ENCODE results near the gene KCNK17.

The KCNK17 gene

GRCh38 chr6:39314273-39314795 is at the start of gene KCNK17:
KCNK17 (minus strand) TSS chr6:39314419; CDS start chr6:39314320, 99 bp downstream.
- Histone ChIP-seq H3K4me3 (peak within 1 kb of the TSS; percentile 71), H3K27ac (peak within 1 kb of the TSS; percentile 63 to 65)
- no peak for DNase-seq (ENCODE audit: low spot score)
- no peak for TF ChIP-seq CTCF (IDR thresholded peaks at IDR 0.05)

GRCh38 chr6:39363280-39363679 is 49.1 kb upstream of the KCNK17 start:
- DNase-seq (ENCODE audit: low spot score) = no peak
- no peak for TF ChIP-seq CTCF (IDR thresholded peaks at IDR 0.05)
- no peak overlapping the region for H3K4me3 ChIP-seq
- H3K27ac ChIP-seq = no peak overlapping the region

GRCh38 chr6:39362487-39362865 is 48.3 kb upstream of the KCNK17 start:
- Histone ChIP-seq H3K27ac (no peak overlapping the region), H3K4me3 (no peak overlapping the region)
- no peak for DNase-seq (ENCODE audit: low spot score)
- no peak for TF ChIP-seq CTCF (IDR thresholded peaks at IDR 0.05)

GRCh38 chr6:39361657-39362486 is 47.7 kb upstream of the KCNK17 start:
- peak; percentile 83 for TF ChIP-seq CTCF (IDR thresholded peaks at IDR 0.05)
- Histone ChIP-seq H3K4me3 (no peak overlapping the region), H3K27ac (no peak overlapping the region)
- peak; percentile 75 for DNase-seq (ENCODE audit: low spot score)

GRCh38 chr6:39360378-39360777 is 46.2 kb upstream of the KCNK17 start:
- Histone ChIP-seq H3K27ac (no peak overlapping the region), H3K4me3 (no peak overlapping the region)
- TF ChIP-seq CTCF (IDR thresholded peaks at IDR 0.05) = no peak

GRCh38 chr6:39357998-39358686 is 43.9 kb upstream of the KCNK17 start:
- H3K27ac ChIP-seq = no peak overlapping the region
- TF ChIP-seq CTCF (IDR thresholded peaks at IDR 0.05) = no peak
- H3K4me3 ChIP-seq = no peak overlapping the region
- DNase-seq (ENCODE audit: low spot score) = peak; percentile 64

More at GRCh38 chr6:39360378-39360777, 46.2 kb upstream of the KCNK17 start:
- DNase-seq (ENCODE audit: low spot score) = peak; percentile 57
